22Rv1 (cell line): Measurements from ENCODE around the gene SNAP25.

ENCODE experiments used
- ZFX ChIP-seq: fragments of 450-650 bp; IDR thresholded peaks from 2 replicates; pipeline ENCODE4 v1.6.1; 2017; ENCODE audit warnings: antibody characterized with exemption, borderline replicate concordance
- TF ChIP-seq, protein P1 (sequence below): fragments of 450-650 bp; IDR thresholded peaks from 2 replicates; pipeline ENCODE4 v1.5.1; 2017; ENCODE audit warnings: mild to moderate bottlenecking

DNA sequence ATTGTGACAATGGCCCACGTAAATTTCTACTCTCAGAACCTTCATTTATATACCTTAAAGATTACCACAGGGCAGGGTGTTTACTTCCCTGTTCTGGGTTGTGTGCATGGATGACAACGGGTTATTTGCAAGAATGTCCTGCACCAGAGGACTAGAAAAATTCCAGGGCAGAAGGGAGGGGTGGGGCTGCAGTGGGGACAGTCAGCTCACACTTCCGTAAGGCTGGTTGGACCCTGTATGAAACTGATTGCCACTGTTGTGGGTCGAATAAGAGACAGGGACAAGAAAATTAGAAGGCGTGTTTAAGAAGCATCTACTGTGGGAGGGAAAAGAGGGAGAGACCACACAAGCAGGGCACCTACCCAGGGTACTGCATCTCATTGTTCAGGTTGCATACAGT, 96.5 kb downstream of the SNAP25 start:
- TF ChIP-seq, protein P1, sequence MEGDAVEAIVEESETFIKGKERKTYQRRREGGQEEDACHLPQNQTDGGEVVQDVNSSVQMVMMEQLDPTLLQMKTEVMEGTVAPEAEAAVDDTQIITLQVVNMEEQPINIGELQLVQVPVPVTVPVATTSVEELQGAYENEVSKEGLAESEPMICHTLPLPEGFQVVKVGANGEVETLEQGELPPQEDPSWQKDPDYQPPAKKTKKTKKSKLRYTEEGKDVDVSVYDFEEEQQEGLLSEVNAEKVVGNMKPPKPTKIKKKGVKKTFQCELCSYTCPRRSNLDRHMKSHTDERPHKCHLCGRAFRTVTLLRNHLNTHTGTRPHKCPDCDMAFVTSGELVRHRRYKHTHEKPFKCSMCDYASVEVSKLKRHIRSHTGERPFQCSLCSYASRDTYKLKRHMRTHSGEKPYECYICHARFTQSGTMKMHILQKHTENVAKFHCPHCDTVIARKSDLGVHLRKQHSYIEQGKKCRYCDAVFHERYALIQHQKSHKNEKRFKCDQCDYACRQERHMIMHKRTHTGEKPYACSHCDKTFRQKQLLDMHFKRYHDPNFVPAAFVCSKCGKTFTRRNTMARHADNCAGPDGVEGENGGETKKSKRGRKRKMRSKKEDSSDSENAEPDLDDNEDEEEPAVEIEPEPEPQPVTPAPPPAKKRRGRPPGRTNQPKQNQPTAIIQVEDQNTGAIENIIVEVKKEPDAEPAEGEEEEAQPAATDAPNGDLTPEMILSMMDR: no peak
- TF ChIP-seq ZFX: no peak
